Measurements from ENCODE around the gene SCUBE1.

The SCUBE1 gene

GRCh38 chr22:43236411-43237166 lies 106.6 kb downstream of the SCUBE1 start:
- no peak for DNase-seq (ENCODE audit: low read depth)

DNA sequence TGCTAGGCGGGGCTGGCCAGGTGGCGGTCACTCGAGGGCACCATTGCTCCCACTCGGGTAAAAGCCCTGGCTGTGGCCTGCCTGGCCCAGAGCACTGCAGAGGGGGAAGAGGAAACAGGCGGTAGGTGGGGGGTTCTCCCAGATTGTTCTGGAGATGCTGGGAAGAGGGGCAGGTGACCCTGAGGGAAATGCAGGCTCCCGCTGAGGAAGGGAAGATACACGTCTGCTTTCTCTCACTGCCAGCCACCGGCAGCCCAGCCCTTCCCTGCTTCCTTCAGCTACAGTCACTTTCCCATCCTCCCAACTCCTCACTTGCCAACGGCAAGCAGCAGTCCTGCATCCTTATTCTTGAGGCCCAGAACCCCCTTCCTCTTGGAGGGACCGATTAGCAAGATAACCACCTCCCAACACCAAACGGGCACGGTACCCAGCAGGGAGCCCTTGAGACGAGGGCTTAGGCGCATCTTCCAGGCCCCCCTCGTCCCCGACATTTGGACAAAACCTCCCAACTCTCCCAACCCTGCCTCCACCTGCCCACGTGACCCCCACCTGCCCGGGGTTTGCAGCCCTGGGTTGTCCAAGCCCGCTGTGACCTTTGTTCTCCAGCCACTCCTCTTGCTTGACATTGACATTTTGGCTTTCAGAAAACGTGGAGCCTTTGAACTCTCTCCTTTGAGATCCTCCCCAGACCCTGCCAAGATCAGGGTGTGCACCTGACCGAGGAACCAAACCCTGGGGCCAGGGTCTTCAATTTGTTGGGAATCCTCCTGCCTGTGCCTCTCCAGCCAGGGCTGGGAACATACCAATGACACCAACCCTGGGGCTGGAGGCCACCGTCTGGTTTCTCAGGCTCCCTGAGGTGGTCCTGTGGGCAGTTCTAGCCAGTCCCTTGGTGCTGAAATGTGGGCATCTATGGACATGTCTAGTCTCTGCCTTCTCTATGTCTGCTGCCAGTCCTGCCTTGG lies 107.4 kb downstream of the SCUBE1 start:
- no peak for DNase-seq (ENCODE audit: low read depth)

DNA sequence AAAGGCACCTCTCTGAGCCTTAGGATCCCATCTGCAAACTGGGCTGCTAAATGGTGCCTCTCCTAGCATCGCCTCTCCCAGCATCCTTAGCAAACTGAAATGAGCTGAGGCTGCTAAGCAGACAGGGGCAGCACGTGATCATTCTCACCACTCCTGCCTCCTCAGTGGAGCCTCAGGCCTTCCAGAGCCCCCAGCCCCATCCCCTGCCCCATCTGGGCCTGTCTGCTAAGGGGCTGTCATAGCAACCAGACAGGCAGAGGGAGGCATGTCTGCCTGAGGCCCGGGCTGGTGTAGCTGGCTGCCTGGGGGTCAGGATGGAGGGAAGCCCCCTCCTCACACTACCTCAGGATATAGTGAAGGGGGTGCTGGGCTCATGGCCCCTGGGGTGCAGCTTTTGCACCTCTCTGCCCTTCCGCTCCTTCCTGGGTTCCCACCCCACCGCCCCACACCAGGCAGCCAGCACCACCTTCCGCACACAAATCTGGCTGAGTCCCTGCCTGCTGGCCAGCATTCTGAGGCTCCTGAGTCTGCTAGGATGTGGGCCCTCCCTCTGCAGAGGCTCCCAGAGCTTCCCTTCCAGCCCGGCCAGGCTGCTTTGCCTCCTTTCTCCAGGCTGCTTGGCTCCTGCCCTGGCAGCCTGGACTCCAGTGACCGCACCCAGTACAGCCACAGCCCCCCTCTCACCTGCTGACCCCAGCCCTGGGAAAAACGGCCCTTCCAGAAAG lies 108.7 kb downstream of the SCUBE1 start:
- DNase-seq (ENCODE audit: low read depth), result no peak

- no peak for DNase-seq (ENCODE audit: low read depth)
Observed at GRCh38 chr22:43233529-43233928, 109.6 kb downstream of the SCUBE1 start.

- no peak for DNase-seq (ENCODE audit: low read depth)
Observed at GRCh38 chr22:43232445-43232844, 110.7 kb downstream of the SCUBE1 start.

DNA sequence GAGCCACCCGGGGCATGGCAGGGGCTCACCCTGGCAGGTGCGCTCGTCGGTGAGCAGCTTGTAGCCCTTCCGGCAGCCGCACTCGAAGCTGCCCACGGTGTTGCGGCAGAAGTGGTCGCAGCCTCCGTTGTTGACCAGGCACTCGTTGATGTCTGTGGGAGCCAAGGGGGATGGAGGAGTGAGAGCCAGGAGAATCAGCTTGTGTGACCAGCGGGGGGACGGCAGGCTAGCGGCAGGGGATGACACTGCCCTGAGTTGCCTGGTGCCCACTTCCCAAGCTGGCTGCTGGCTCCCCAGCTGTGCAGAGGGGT lies 111.5 kb downstream of the SCUBE1 start:
- no peak for DNase-seq (ENCODE audit: low read depth)

GRCh38 chr22:43230971-43231723 lies 112.0 kb downstream of the SCUBE1 start:
- peak; percentile 42 for DNase-seq (ENCODE audit: low read depth)

DNA sequence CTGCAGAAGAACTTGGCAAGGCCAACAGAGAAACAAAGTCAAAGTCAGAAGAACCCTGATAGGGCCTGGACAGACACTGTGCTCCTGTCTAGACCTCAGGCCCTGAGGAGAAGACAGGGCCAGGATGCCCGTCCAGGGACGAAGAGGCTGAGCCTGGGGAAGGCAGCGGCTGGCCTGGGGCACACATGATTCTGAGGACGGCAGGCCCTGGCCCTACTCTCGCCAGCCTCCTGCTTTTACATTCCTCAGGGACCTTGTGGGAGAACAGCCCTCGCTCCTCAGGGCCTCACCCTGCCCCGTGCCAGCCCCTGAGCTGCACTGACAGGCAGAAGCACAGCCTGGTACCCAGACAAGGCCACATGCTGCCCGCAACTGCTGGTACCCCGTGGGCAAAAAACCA lies 112.6 kb downstream of the SCUBE1 start:
- DNase-seq (ENCODE audit: low read depth), result no peak

- no peak for DNase-seq (ENCODE audit: low read depth)
Observed at GRCh38 chr22:43228863-43229262, 114.3 kb downstream of the SCUBE1 start.

GRCh38 chr22:43228330-43228729 lies 114.8 kb downstream of the SCUBE1 start:
- DNase-seq (ENCODE audit: low read depth), result peak; percentile 55

DNA sequence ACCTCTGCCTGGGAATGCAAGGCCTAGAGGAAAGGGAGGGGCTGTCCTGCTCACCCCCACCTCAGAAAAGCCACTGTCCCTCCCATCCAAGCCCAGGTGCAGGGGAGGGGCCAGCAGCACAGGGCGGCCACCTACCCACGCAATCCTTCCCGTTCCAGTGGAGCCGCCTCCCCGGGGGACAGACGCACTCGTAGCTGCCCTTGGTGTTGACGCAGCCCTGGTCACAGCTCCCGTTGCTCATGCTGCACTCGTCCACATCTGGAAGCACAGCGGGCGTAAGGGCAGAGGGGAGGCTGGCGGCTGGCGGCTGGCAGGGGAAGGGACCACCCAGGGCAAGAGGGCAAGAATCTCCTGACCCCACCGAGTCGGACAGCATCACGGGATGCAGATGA lies 115.9 kb downstream of the SCUBE1 start:
- DNase-seq (ENCODE audit: low read depth), result no peak

GRCh38 chr22:43226377-43227238 lies 116.6 kb downstream of the SCUBE1 start:
- no peak for DNase-seq (ENCODE audit: low read depth)

- DNase-seq (ENCODE audit: low read depth), result no peak
Observed at GRCh38 chr22:43225609-43226008, 117.6 kb downstream of the SCUBE1 start.

DNA sequence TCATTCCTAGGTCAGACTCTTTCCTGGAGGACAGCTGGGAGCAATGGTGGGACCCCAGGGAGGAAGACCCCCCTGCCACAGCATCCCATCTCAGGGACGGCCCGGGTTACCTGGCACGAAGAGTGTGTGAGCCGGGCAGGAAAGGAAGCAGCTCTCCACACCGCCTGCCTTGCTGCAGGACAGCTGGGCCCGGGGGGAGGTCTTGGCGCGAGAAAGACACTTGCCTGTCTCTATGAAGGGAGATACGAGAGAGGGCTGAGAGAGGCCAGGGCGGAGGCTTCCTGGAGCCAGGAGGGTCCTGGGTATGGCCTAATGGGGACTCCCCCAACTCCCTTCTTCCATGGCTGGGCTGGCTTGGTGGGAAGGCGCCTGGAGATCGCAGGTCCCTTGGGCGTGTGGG lies 120.2 kb downstream of the SCUBE1 start:
- no peak for DNase-seq (ENCODE audit: low read depth)

GRCh38 chr22:43222262-43222661 lies 120.9 kb downstream of the SCUBE1 start:
- DNase-seq (ENCODE audit: low read depth), result peak; percentile 86

DNA sequence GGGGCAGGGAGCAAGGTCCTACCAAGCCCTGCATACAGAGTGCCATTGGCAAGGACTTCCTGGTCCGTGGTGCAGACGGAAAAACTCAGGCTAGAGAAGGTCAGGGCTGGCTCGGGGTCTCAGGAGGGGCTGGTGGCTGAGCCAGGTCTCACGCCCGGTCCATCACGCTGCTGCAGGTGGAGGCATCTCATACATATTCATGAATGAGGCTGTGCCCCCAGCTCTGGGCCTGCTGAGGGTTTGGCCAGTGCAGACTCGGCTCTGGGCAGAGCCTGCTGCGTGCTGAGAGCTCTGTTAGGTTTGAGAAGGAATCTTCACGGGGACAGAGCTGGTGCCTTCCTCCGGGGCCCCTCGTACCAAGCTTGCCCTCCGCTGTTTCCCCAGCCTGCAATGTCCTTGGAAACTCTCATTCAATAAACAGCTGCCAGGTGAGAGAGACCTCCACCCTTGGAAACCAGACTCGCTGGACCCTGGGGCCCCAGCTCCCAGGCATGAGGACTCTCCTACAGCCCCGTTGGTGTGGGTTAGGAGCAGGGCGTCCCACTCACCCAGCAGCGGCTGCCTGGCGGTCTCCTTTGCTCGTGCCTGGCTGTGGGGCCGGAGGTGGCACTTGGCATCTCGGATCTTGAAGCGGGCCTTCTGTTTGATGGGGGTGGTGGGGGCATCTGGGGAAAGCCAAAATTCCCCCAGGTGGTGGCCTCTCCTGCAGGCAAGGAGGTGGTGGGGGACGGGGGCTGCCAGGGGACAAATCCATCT lies 122.4 kb downstream of the SCUBE1 start:
- DNase-seq (ENCODE audit: low read depth), result no peak

- no peak for DNase-seq (ENCODE audit: low read depth)
Observed at GRCh38 chr22:43218786-43219185, 124.4 kb downstream of the SCUBE1 start.

GRCh38 chr22:43217285-43218030 lies 125.7 kb downstream of the SCUBE1 start:
- no peak for DNase-seq (ENCODE audit: low read depth)

GRCh38 chr22:43216738-43217137 lies 126.4 kb downstream of the SCUBE1 start:
- no peak for DNase-seq (ENCODE audit: low read depth)
